Right lobe of liver (tissue), 6 donors: Measurements from ENCODE around the gene ZNF230. TPM values are rescaled to one million over a fixed set of nuclear protein-coding genes. Genes with fewer than 3 reads are reported as not detected.

Source experiments
- ATAC-seq, 4 donors: fragments of 200-7000 bp; cut with Tn5 transposase; one replicate each; pipeline ENCODE4 v1.9.1; 2020; ENCODE audit warnings: mild to moderate bottlenecking in 4 of 4, moderate library complexity in 4 of 4
- DNase-seq, 3 donors: peaks; one replicate each; pipeline ENCODE4 v3.0.0-alpha.2; 2020
- H3K27ac ChIP-seq, 3 donors: fragments of 200-600 bp; one replicate each; pipeline ENCODE4 v1.8.0; 2022
- H3K27me3 ChIP-seq, 2 donors: fragments of 200-600 bp; one replicate each; pipeline ENCODE4 v1.8.0; 2022
- H3K36me3 ChIP-seq, 4 donors: fragments of 200-600 bp; sonication (generic) in 1 of 4; one replicate each; pipeline versions ENCODE4 v1.5.1 to v1.8.0; 2017 to 2022; ENCODE audit warnings: control low read depth in 1 of 4
- H3K4me1 ChIP-seq, 4 donors: fragments of 200-600 bp; sonication (generic) in 1 of 4; one replicate each; pipeline versions ENCODE4 v1.5.1 to v1.8.0; 2017 to 2022; ENCODE audit warnings: control low read depth in 1 of 4
- H3K4me3 ChIP-seq, 3 donors: fragments of 200-600 bp; one replicate each; pipeline ENCODE4 v1.8.0; 2022
- H3K9me3 ChIP-seq, 4 donors: fragments of 200-600 bp; sonication (generic) in 1 of 4; one replicate each; pipeline versions ENCODE4 v1.5.1 to v1.8.0; 2017 to 2022; ENCODE audit warnings: control low read depth in 1 of 4
- POLR2A ChIP-seq: fragments of 450-650 bp; IDR thresholded peaks from one replicate; pipeline ENCODE4 v1.6.1; 2017; ENCODE audit warnings: antibody characterized with exemption, mild to moderate bottlenecking
- WGBS: methylation state at CpG from one replicate; pipeline ENCODE4 v1.1.6; 2018; ENCODE audit warnings: low coverage, low lambda C conversion rate; ENCODE audit not compliant: insufficient coverage; ENCODE audit errors: missing lambda C conversion rate; 5-methylcytosine and 5-hydroxymethylcytosine counted together
- intact Hi-C, 2 donors: fragments of 100-400 bp; cut with DNase I; formaldehyde crosslinking; loops; one replicate each; pipeline versions ENCODE4 v1.11.2 to v1.14.1; 2022
- total RNA-seq, 6 experiments: library from RNA; depleted of rRNA in 2 of 6; stranded (reverse); fragments of >200 nt in 2 of 6; fragmentation: NEBNext Ultra II Directional in 3 of 6; extraction: Animal tissue kit (Norgen Biotek cat#: 25700) in 3 of 6; gene quantifications; one replicate each; pipeline versions ENCODE4 v1.1.0 to v1.2.4, GENCODE V29; 2016 to 2023
- TF ChIP-seq, protein P1 (sequence below), 4 donors: fragments of 200-600 bp in 3 of 4; fragments of 450-650 bp in 1 of 4; IDR thresholded peaks; one replicate each; pipeline versions ENCODE4 v1.5.1 to v1.8.0; 2016 to 2022; ENCODE audit warnings: antibody characterized with exemption in 4 of 4, mild to moderate bottlenecking in 2 of 4
- donor health status: DM: no; HTN: yes; CAD: no.
- donor health status: DM: no; HTN: no; CAD: no.
- donor health status: DM: no; HTN: no; CAD: no.
- donor health status: DM: no; HTN: yes; CAD: no.
- donor health status: DM: no; HTN: yes; CAD: no.

ZNF230 gene
- total RNA-seq, 6 experiments from 2014 or later: 1.0 to 5.8 (median 1.8) TPM

DNA sequence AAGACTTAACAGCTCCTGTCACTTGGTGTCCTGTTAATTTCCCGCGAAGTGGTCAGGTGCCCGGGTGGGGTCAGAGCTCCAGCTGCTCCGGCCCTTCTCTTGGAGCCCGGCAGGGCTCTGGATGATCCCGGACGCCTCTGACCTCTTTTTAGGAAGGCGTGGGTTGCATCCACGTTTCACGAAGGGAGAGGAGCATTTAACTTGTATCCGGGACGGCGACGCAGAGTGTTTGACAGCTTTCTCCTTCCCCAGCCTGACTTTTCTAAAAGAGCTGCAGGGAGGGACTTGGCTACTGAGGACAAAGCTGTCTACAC lies 18.1 kb upstream of the ZNF230 start:
- no peaks in the 10 kb centered on the region for H3K27me3 ChIP-seq
- H3K4me3 ChIP-seq: peak overlapping the region; percentile 65 to 70 (median 68)
- H3K36me3 ChIP-seq: peaks cover 0 to 6% (median 0%) of the 10 kb centered on the region in 4 donors
- DNase-seq (no peak), ATAC-seq (peak; percentile 28 to 46 (median 32))
- no peaks in the 10 kb centered on the region for H3K4me1 ChIP-seq
- no peak for TF ChIP-seq POLR2A
- TF ChIP-seq, protein P1, sequence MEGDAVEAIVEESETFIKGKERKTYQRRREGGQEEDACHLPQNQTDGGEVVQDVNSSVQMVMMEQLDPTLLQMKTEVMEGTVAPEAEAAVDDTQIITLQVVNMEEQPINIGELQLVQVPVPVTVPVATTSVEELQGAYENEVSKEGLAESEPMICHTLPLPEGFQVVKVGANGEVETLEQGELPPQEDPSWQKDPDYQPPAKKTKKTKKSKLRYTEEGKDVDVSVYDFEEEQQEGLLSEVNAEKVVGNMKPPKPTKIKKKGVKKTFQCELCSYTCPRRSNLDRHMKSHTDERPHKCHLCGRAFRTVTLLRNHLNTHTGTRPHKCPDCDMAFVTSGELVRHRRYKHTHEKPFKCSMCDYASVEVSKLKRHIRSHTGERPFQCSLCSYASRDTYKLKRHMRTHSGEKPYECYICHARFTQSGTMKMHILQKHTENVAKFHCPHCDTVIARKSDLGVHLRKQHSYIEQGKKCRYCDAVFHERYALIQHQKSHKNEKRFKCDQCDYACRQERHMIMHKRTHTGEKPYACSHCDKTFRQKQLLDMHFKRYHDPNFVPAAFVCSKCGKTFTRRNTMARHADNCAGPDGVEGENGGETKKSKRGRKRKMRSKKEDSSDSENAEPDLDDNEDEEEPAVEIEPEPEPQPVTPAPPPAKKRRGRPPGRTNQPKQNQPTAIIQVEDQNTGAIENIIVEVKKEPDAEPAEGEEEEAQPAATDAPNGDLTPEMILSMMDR (IDR thresholded peaks at IDR 0.05): no peak
- 3% methylated on average over 12 of the region's 14 CpGs for WGBS
- H3K9me3 ChIP-seq: peaks cover 0 to 17% (median 0%) of the 10 kb centered on the region in 4 donors
- intact Hi-C loops: no loop called here
- peak overlapping the region in 2 of 3 donors; percentile 15 to 53 for H3K27ac ChIP-seq

DNA sequence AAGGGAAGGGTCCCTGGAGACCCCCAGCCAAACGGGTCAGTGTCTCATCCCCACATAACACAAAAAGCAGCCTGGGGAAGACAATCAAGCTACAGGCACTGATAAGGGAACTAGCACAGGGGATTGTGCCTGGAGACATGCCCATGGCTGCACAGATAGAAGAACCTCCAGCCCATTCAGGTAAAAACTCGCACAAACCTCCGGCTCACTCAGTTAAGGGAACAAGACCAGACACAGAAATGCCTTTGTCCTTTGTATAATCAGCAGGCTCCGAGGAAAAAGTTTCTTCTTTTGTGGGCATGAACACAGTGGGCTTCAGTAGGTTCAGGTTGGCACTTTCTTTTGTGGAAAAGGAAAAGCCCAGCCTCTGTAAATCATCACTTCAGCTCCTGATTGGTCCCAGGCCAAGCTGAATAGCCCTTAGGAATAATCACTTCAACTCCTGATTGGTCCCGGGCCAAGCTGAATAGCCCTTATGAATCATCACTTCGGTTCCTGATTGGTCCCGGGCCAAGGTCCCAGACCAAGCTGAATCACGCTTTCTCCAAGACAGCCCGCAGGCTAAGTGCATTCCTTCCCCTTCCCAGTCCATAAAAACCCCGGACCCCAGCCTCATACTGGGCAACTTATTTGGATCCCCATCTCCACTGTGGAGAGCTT lies 5.0 kb upstream of the ZNF230 start:
- H3K27me3 ChIP-seq: no peaks in the 10 kb centered on the region
- TF ChIP-seq POLR2A: no peak
- TF ChIP-seq, protein P1 (IDR thresholded peaks at IDR 0.05): no peak
- no peak overlapping the region for H3K27ac ChIP-seq
- H3K4me1 ChIP-seq: no peaks in the 10 kb centered on the region
- DNase-seq (no peak), ATAC-seq (no peak)
- no peak overlapping the region for H3K4me3 ChIP-seq
- peaks cover 0 to 33% (median 16%) of the 10 kb centered on the region in 4 donors for H3K36me3 ChIP-seq
- intact Hi-C loops: no loop called here
- peaks cover 0 to 5% (median 0%) of the 10 kb centered on the region in 4 donors for H3K9me3 ChIP-seq
- 83% methylated on average over 7 of the region's 10 CpGs for WGBS

DNA sequence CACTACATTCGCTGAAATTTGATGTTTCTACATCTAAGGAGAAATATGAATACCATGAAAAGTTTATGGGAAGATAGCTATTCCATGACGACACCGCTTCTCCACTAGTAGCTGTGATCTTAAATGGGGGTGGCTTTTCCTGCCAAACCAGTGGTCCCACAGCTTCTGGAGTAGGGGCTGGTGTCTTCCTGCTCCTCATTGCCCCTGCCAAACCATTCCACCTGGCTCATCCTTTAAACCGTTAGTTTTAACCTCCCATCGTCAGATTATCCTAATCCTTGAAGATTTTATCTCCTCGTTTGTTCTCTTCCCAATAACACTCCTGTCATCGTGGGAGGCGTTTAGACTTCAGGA lies 568 bp upstream of the ZNF230 start:
- no peak for ATAC-seq
- H3K27ac ChIP-seq: peak overlapping the region in 2 of 3 donors; percentile 41 to 60
- H3K36me3 ChIP-seq: peaks cover 0 to 2% (median 0%) of the 10 kb centered on the region in 4 donors

DNA sequence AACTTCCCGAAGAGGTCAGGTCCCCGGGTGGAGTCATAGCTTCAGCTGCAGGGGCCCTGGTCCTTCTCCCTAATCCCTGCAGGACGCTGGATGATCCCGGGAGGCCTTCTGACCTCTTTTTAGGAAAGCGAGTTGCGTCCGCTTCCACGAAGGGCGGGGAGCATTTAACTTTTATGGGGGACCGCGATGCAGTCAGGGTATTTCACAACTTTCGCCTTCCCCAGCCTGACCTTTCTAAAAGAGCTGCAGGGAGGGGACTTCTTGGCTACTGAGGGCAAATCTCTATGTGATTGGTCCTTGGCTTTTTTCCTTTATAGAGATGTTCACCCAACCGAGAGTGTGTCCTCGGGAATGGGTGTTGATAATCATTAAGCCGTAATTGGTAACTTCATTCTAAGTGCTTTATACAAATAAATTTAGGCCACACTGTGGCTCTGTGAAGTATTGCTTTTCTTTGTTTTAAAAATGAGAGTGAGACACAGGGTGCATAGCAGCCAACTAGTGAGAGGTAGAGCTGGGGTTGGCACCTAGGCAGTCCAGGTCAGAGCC lies 778 bp downstream of the ZNF230 start:
- no peak for DNase-seq
- Histone ChIP-seq H3K36me3 (peaks cover 0 to 12% (median 5%) of the 10 kb centered on the region in 4 donors), H3K4me1 (peaks cover 0 to 8% (median 0%) of the 10 kb centered on the region in 4 donors), H3K27me3 (no peaks in the 10 kb centered on the region), H3K27ac (peak overlapping the region; percentile 17 to 64 (median 60)), H3K4me3 (peak overlapping the region; percentile 68 to 86 (median 78)), H3K9me3 (peaks cover 0 to 12% (median 0%) of the 10 kb centered on the region in 4 donors)
- TF ChIP-seq POLR2A: no peak
- TF ChIP-seq, protein P1 (IDR thresholded peaks at IDR 0.05): no peak
- peak in 3 of 4 donors; percentile 3 to 7 (median 5) for ATAC-seq
- intact Hi-C loops: no loop called here
- 3% methylated on average over 8 of the region's 15 CpGs for WGBS

More for the DNA sequence above, 568 bp upstream of the ZNF230 start:
- TF ChIP-seq POLR2A: no peak
- TF ChIP-seq, protein P1 (IDR thresholded peaks at IDR 0.05): no peak
- H3K4me3 ChIP-seq: peak overlapping the region; percentile 68 to 86 (median 78)
- intact Hi-C loops: no loop called here
- H3K27me3 ChIP-seq: no peaks in the 10 kb centered on the region
- peaks cover 0 to 8% (median 0%) of the 10 kb centered on the region in 4 donors for H3K4me1 ChIP-seq
- DNase-seq: no peak
- H3K9me3 ChIP-seq: peaks cover 0 to 9% (median 0%) of the 10 kb centered on the region in 4 donors
- 14% methylated on average over 8 of the region's 8 CpGs for WGBS
